Parathyroid adenoma (tissue), 2 donors: ENCODE measurements around the gene TMEM272.

Experiments used
- H2AFZ ChIP-seq: fragments of 300-600 bp; sonication (generic); one replicate; pipeline ENCODE4 v1.7.0; 2017; ENCODE audit warnings: antibody characterized with exemption, mild to moderate bottlenecking
- H3K27ac ChIP-seq: fragments of 300-600 bp; sonication (generic); one replicate; pipeline ENCODE4 v1.7.0; 2017
- H3K27me3 ChIP-seq: fragments of 300-600 bp; sonication (generic); one replicate; pipeline ENCODE4 v1.7.0; 2017; ENCODE audit warnings: low read length; ENCODE audit not compliant: control insufficient read depth, insufficient read depth
- H3K36me3 ChIP-seq: fragments of 300-600 bp; sonication (generic); one replicate; pipeline ENCODE4 v1.7.0; 2017; ENCODE audit warnings: low read length; ENCODE audit not compliant: control insufficient read depth, insufficient read depth
- H3K4me1 ChIP-seq: fragments of 300-600 bp; sonication (generic); one replicate; pipeline ENCODE4 v1.7.0; 2017; ENCODE audit warnings: control low read depth
- H3K4me2 ChIP-seq: fragments of 300-600 bp; sonication (generic); one replicate; pipeline ENCODE4 v1.7.0; 2017; ENCODE audit warnings: low read length
- H3K4me3 ChIP-seq: fragments of 300-600 bp; sonication (generic); one replicate; pipeline ENCODE4 v1.7.0; 2017; ENCODE audit warnings: low read depth, low read length
- H3K79me2 ChIP-seq: fragments of 300-600 bp; sonication (generic); one replicate; pipeline ENCODE4 v1.7.0; 2017; ENCODE audit warnings: control low read depth
- H3K9ac ChIP-seq: fragments of 300-600 bp; sonication (generic); one replicate; pipeline ENCODE4 v1.7.0; 2017; ENCODE audit warnings: mild to moderate bottlenecking
- H3K9me3 ChIP-seq: fragments of 300-600 bp; sonication (generic); one replicate; pipeline ENCODE4 v1.7.0; 2017; ENCODE audit warnings: low read length; ENCODE audit not compliant: control insufficient read depth
- TF ChIP-seq, protein P1 (sequence below): fragments of 300-600 bp; sonication (generic); IDR thresholded peaks from one replicate; pipeline ENCODE4 v1.7.0; 2017; ENCODE audit warnings: antibody characterized with exemption, mild to moderate bottlenecking
- donor health status: primary hyperparathyroidism.

TMEM272 gene

DNA sequence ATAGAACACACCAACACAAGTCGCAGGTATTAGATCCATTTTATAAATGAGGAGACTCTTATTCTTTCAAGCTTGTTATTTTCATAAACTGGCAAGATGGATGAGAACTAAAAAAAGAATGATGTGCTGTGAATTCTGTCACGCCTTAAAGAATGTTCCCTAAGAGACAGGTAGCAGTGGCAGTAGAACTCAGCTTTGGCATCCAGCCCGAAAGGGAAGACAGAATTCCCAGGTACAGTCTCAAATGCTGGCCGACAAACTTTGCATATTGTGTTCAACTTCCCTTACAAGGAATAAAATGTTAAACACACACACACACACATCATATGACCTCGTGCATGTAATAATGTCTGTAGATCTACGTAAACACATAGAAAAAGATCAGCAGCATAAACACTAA lies 3.2 kb downstream of the TMEM272 start:
- no peak overlapping the region for H3K27ac ChIP-seq
- no peak overlapping the region for H2AFZ ChIP-seq
- H3K4me2 ChIP-seq: no peak overlapping the region
- H3K4me1 ChIP-seq: no peaks in the 10 kb centered on the region
- TF ChIP-seq, protein P1, sequence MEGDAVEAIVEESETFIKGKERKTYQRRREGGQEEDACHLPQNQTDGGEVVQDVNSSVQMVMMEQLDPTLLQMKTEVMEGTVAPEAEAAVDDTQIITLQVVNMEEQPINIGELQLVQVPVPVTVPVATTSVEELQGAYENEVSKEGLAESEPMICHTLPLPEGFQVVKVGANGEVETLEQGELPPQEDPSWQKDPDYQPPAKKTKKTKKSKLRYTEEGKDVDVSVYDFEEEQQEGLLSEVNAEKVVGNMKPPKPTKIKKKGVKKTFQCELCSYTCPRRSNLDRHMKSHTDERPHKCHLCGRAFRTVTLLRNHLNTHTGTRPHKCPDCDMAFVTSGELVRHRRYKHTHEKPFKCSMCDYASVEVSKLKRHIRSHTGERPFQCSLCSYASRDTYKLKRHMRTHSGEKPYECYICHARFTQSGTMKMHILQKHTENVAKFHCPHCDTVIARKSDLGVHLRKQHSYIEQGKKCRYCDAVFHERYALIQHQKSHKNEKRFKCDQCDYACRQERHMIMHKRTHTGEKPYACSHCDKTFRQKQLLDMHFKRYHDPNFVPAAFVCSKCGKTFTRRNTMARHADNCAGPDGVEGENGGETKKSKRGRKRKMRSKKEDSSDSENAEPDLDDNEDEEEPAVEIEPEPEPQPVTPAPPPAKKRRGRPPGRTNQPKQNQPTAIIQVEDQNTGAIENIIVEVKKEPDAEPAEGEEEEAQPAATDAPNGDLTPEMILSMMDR: no peak
- H3K27me3 ChIP-seq: no peaks in the 10 kb centered on the region
- no peak overlapping the region for H3K9ac ChIP-seq
- no peak overlapping the region for H3K4me3 ChIP-seq
- H3K36me3 ChIP-seq: no peaks in the 10 kb centered on the region
- no peaks in the 10 kb centered on the region for H3K79me2 ChIP-seq
- H3K9me3 ChIP-seq: no peaks in the 10 kb centered on the region

- Histone ChIP-seq H3K4me2 (no peak overlapping the region), H3K36me3 (no peaks in the 10 kb centered on the region), H3K27ac (no peak overlapping the region), H3K9ac (no peak overlapping the region), H3K4me1 (no peaks in the 10 kb centered on the region), H3K4me3 (no peak overlapping the region), H3K79me2 (no peaks in the 10 kb centered on the region), H2AFZ (no peak overlapping the region), H3K9me3 (no peaks in the 10 kb centered on the region), H3K27me3 (no peaks in the 10 kb centered on the region)
- TF ChIP-seq, protein P1: no peak
These were observed 4.1 kb downstream of the TMEM272 start for GRCh38 chr13:51840917-51841316.

- Histone ChIP-seq H3K27ac (no peak overlapping the region), H3K4me2 (no peak overlapping the region), H3K79me2 (no peaks in the 10 kb centered on the region), H3K4me3 (no peak overlapping the region), H3K9ac (no peak overlapping the region), H3K27me3 (no peaks in the 10 kb centered on the region), H2AFZ (no peak overlapping the region), H3K4me1 (no peaks in the 10 kb centered on the region), H3K36me3 (no peaks in the 10 kb centered on the region), H3K9me3 (no peaks in the 10 kb centered on the region)
- TF ChIP-seq, protein P1: no peak
These were observed 5.1 kb downstream of the TMEM272 start for GRCh38 chr13:51839711-51840540.

DNA sequence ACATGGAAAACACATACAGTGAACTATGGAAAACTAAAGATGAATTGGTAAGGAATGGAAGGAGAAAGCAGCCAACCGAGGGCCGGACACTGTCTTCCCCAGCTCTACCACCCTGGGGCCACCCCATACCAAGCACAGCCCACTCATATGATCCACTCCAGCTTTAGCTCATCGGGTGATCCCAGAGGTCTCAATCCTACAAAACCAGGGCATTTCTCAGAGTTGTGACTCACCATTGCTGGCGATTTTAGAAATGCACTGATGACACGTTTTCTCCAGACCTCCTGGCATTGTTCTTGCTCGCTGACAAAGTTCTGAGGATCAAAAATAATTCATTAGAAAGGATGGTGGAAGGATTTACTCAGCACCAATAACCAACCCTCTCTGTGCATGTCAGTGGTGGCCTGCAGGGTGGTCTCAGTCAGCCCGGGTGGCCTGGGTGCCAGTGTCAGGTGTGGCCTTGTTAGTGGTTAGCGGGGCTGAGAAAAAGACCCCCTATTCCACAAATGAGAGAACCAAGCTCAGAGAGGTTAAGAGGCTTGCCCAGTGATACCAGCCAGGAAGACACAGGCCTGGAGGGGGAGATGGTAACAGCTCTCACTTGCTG lies 6.6 kb downstream of the TMEM272 start:
- Histone ChIP-seq H2AFZ (no peak overlapping the region), H3K9me3 (no peaks in the 10 kb centered on the region), H3K4me2 (no peak overlapping the region), H3K36me3 (no peaks in the 10 kb centered on the region), H3K4me1 (no peaks in the 10 kb centered on the region), H3K27ac (no peak overlapping the region), H3K27me3 (no peaks in the 10 kb centered on the region), H3K79me2 (no peaks in the 10 kb centered on the region), H3K4me3 (no peak overlapping the region), H3K9ac (no peak overlapping the region)
- TF ChIP-seq, protein P1: no peak
